Peyer's patch (tissue), 4 donors: ENCODE measurements around the gene EEF1AKMT3.

Experiments used
- POLR2A ChIP-seq, 2 donors: fragments of 450-650 bp; IDR thresholded peaks; one replicate each; pipeline ENCODE4 v1.5.1; 2017; ENCODE audit warnings: antibody characterized with exemption in 2 of 2, mild to moderate bottlenecking in 2 of 2, moderate library complexity in 2 of 2
- TF ChIP-seq, protein P1 (sequence below), 6 experiments: fragments of 450-650 bp in 4 of 6; fragments of 200-600 bp in 2 of 6; sonication (generic) in 1 of 6; IDR thresholded peaks; one replicate each; pipeline ENCODE4 v1.5.1; 2017 to 2019; ENCODE audit warnings: antibody characterized with exemption in 6 of 6, mild to moderate bottlenecking in 3 of 6, moderate library complexity in 1 of 6

DNA sequence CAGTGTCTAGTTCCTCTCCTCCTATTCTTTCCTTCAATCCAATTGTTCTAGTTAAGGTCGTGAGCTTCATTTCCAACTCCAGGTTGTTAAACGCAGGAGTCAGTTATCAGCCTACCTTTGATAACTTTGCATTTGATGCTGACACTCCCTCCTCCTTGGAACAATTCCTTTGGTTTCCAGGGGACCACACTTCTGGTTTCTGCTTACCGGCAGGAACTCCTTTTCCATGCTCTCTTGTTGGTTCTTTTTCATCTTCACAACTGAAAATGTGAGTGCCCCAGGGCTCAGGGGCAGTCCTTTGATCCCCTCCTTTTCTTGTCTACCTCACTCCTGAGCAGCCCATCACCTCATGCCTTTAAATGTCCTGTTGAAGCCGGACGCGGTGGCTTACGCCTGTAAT lies 5.0 kb downstream of the EEF1AKMT3 start:
- TF ChIP-seq, protein P1, sequence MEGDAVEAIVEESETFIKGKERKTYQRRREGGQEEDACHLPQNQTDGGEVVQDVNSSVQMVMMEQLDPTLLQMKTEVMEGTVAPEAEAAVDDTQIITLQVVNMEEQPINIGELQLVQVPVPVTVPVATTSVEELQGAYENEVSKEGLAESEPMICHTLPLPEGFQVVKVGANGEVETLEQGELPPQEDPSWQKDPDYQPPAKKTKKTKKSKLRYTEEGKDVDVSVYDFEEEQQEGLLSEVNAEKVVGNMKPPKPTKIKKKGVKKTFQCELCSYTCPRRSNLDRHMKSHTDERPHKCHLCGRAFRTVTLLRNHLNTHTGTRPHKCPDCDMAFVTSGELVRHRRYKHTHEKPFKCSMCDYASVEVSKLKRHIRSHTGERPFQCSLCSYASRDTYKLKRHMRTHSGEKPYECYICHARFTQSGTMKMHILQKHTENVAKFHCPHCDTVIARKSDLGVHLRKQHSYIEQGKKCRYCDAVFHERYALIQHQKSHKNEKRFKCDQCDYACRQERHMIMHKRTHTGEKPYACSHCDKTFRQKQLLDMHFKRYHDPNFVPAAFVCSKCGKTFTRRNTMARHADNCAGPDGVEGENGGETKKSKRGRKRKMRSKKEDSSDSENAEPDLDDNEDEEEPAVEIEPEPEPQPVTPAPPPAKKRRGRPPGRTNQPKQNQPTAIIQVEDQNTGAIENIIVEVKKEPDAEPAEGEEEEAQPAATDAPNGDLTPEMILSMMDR (IDR thresholded peaks at IDR 0.05), result no peak
- TF ChIP-seq POLR2A (IDR thresholded peaks at IDR 0.05), result no peak
